ENCODE data around the gene TGFA.

The TGFA gene

DNA sequence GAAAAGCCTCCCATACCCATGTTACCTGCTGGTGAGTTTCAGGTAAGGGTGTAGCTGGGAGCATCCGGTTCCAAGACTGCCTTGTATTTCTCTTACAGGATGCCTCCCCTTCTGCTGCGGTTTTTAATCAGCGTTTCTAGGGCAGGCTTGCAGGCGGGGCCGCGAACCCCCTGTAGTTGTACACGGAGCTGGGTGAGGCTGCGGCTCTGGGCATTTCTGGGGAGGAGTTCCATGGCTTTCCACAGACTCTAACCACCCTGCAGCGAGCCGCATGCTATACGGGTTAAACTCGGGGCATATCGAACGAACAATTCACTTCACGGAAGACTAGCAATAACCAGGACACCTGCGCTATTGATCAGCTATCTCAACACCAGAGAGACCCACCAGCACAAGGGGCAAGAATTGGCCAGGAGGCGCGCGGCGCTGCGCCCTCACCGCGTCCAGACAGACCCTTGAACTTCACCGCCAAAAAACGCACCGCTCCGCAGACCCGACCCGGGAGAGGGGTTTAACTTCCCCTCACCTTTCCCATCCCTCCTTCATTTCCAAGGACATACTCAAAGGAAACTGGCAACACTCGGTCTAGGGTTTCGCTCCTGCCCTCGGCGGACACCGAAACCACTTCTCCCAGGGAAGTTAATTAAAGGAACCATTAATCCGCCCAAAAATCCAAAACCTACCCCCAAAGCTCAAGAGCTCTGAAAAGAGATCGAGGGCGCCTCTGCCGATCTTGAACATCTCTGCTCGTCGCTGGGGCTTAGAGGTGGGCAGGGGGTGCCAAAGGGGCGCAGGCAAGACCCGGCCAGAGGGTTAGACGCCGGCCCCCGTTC is 909 bp downstream of the TGFA start:
- DNase-seq (ENCODE audit: low read depth in 3 of 3), result no peak

DNA sequence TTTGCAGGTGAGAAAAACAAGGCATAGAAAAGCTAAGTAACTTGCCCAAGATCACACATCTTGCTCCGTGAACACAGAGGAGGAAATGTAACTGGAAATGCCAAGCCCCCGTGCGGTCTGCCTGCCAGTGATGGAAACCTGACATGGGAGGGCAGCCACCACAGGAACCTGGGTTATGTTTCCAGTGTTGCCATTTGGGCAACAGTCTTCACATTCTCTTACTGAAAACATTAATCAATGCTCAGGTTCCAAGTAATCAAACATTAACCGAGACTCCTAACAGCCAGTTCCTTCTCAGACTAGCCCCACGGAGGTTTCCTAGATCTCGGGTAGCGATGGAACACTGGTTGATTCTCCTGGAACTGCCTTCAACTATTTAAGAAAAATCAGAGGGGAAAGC is 2.5 kb downstream of the TGFA start:
- no peak for DNase-seq (ENCODE audit: low read depth in 3 of 3)

DNA sequence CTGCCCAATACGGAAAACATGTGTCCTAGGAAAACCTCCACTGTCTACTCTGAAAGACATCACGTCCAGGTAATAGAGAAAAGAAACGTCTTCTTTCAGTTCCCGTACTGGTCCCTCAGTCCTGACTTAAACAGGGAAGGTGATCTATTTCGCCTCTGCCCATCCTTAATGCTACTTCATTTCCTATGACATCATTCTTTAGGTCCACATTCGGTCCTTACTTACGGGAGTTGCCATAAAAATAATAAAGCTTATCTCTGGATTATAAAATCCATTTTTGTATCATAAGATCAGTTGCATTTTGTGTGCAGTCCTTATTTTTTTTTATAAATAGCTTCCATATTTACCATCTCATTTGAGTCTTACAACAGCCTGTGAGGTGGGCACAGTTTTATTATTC is 3.7 kb downstream of the TGFA start:
- DNase-seq (ENCODE audit: low read depth in 3 of 3), result no peak

DNA sequence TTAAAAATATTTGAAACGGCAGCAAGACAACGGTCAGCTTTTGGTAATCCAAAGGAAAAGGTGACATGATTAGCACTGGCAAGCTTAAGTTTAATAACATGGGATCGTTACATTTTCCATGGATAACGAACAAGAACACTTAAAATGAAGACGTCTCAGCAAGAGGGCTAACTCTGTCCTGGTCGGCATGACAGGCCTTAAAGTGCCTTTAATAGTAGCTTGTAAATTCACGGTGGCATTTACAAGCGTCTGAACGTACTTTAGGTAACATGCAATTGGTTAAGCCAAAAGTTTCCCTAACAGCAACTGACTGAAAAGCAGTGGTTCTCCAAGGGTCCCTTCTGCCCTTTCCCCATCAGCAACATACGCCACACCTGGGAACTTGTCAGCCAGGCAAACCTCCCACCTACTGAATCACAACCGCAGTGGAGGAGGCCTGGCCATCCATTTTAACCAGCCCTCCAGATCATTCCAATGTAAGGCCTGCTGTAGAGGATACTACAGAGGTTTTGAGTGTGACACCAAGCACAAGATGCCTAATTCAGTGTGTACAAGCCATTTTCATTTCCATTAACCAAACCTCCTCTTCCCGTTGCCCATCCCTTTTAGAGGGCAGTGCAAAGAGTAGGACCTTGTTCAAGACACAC is 4.4 kb downstream of the TGFA start:
- DNase-seq (ENCODE audit: low read depth in 3 of 3), result no peak

DNA sequence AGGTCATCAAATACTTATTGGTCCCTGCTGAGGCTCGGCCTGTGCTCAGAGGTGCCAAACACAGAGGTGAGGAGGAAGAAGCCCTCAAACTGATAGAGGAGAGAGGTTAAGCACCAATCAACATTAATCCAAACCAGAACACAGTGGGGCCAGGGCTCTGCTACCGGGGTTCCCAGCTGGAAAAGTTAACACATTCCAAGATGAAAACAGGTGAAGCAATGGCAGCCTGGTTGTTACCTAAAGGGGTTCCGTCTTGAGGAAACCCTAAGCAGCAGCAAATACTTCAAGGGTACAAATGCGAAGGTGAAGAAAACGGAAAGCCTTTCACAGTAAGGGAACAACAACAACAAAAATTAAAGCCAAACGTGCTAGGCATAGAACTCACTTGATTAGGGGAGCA is 5.4 kb downstream of the TGFA start:
- DNase-seq (ENCODE audit: low read depth in 3 of 3), result no peak

DNA sequence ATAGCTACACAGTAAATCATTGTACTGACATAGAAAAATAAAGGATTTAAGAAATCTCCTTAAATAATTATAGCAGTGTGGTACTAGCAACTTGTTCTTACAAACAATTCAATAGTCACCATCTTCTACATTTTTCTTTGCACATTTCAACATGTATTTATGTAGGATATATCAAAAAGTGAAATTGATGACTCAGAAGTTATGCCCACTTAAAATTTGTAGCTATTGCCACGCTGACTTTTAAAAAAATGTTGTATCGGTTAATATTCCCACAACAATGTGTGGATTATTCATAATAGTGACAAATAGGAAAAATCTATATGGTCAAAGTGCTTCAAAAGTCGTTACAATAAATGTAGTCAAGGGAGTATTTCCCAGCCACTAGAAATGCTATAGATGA is 6.7 kb downstream of the TGFA start:
- no peak for DNase-seq (ENCODE audit: low read depth in 3 of 3)

DNA sequence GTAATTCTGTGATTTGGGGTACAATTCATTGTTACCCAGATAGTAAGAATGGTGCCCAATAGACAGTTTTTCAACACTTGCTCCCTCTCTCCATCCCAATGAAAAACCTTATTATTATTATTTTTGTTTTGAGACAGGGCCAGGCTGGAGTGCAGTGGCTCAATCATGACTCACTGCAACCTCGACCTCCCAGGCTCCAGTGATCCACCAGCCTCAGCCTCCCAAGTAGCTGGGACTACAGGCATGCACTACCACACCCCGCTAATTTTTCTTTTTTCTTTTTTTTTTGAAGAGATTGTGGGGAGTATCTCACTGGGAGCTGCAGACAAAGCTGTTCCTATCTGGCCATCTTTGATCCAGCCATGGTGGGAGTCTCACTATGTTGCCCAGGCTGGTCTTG is 7.2 kb downstream of the TGFA start:
- no peak for DNase-seq (ENCODE audit: low read depth in 3 of 3)

DNA sequence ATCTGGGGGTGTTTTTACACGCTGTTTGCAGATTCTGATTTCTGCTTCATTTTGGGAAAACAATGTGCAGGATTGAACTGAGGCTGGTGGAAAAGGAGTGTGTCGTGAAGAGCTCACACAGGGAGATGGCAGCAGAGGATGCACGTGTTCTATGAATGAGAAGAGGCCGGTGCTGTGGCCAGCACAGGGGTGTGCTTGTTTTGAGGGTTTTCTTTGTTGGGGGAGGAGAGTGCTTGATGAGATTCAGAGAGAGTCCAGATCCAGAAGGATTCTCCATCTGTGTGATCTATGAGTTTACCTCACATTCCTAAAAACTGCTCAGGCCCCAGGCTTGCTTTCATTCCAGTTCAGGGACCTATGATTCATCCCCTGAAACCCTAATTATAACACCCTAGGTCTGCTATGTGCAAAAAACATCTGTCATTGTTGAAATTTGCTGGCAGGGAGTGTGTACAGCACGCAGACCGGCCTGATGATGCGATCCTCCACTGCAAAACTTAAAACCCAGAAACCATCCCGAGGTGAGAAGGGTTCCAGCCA is 12.1 kb downstream of the TGFA start:
- DNase-seq (ENCODE audit: low read depth in 3 of 3), result no peak

DNA sequence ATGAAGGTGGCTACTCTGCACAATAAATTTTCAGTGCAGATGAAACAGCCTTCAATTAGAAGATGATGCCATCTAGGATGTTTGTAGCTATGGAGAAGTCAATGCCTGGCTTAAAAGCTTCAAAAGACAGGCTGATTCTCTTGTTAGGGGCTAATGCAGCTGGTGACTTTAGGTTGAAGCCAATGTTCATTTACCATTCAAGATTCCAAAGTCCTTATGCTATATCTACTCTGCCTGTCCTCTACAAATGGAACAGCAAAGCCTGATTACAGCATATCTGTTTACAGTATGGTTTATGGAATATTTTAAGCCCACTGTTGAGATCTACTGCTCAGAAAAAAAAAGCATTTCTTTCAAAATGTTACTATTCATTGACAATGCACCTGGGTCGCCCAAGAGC is 15.8 kb downstream of the TGFA start:
- DNase-seq (ENCODE audit: low read depth in 3 of 3), result no peak

DNA sequence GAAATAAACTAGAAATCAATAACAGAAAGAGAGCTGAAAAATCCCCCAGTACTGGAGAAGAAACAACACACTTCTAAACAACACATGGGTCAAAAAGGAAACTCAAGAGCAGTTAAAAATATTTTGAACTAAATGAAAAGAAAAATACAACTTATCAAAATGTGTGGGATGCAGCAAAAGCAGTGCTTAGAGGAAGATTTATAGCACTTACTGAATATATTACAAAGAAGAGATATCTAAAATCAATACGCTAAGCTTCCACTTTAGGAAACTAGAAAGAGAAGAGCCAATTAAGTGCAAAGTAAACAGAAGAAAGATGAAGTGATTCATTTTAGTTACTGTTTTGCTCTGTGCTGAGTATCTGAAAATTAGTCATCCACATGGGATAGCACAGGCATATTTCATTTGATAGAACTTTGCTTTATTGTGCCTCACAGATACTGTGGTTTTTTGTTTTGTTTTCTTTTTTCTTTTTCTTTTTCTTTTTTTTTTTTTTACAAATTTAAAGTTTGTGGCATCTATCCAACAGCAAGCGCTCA is 17.0 kb downstream of the TGFA start:
- no peak for DNase-seq (ENCODE audit: low read depth in 3 of 3)

DNA sequence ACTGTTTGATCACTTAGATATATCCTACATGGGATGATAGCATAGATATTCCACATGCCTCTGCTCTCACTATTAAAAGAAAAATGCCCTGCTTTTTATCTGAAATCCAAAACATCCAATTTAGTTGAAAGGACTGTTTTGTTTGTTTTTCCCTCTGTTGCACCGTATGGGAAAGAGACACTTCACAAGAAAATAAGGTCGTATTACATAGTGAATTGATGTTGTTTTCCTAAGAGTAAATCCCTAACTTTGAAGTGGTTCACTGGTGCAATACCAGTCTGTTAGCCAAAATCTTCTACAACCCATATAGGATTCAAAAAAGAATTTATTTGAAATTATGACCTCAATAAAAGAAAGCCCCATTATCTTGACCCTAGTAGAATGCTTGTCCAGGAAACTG is 18.1 kb downstream of the TGFA start:
- DNase-seq (ENCODE audit: low read depth in 3 of 3), result no peak

DNA sequence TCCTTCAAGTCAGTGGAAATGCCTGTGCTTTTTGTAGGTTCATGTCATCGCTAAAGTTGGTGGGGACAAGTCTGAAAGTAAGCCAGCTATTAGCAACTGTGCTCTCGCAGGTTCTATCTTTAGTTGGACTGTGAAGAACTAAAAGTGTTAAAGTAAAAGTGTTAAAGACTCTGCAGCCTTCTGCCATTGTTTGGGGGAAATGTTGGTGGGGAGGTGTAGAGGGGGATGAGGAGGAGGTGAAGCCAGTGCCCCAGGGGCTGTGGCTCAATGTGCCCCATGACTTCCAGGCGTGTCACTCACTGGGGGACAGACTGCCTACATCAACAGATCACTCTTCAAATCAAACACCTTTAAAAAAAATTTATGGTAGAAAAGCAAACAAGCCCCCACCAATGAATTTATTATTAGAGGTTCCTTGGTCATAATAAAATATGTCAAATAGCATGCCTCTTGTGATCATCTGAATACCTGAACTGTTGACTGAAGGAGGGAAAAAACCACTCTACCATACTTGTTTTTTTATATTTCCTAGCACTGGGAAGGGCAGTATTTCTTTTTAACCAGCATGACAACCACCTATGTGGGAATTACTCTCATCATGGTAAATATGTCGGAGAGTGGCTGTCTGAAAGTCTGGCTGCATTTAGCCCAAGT is 19.3 kb downstream of the TGFA start:
- DNase-seq (ENCODE audit: low read depth in 3 of 3), result no peak

DNA sequence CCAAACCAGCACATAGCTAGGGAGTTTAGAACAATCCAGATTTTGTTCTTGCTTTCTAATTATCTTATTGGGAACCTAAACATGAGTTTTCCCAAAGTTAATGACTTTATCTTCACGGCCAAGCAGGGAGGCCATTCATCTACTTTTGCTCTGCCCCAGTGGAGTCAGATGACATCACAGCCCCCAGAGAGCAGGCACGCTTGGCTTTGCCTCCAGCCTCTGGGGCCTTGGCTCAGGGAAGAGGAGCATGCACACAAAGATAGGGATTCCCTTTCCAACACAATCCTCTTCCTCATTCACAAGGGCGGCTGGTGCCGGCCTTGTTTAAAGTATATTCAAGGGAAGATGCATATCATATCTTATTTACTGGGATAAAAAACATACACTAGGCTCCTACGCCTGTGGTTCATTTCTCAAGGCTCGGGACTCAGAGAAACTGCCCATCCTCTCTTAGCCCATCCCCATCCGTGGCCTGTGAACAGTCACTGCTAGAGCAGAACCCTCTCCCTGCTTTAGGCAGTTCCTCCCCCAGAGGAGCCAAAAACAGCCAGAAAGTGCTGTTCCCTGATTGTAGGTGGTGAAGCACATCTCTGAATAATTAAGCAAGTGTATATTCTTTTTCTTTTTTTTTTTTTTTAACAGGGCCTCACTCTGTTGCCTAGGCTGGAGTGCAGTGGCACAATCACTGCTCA is 21.2 kb downstream of the TGFA start:
- no peak for DNase-seq (ENCODE audit: low read depth in 3 of 3)

DNA sequence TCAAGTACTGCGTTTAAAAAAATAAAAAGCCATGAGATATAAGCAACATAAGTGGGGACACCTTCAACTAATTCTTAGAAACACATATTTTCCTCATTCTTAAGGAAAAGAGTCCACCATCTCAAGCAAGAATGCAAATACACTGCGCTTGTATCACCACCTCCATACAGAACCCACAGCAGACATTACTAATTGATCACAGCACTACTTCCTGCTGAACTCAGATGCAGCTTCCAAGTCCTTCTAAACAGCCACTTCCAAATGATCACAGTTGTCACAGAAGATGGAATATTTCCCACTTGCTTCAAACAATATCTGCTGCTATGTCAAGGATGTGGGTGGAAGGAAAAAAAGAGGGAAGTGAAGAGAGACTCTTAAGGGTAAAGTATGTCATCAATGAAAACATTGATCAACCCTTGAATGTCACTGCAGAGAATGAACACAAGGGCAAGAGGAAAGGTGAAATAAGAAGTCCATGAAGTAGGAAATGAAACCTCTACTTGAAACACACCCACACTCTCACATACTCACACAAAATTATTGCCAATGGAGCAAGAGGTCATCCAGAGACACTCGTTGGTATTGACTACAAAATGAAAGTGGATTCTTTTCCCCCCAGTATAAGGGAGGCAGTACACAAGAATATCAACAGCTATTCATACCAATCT is 22.1 kb downstream of the TGFA start:
- no peak for DNase-seq (ENCODE audit: low read depth in 3 of 3)

DNA sequence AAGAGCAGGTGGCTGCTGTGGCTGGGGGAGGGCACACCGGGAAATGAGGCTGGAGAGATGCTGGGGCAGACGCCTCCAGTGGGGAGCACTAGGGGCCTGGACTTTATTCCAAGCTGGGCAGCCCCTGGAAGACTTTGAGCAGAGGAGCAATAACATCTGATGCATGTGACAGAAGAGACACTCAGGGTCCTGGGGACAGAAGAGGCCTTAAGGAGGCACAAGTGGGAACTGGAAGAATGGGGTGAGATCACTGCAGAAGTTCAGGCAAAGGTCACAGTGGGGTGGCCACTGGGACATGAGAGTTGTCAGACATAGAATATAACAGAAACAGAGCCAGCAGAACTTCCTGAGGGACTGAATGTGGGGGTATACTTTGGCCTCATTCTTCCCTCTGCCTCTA is 24.0 kb downstream of the TGFA start:
- no peak for DNase-seq (ENCODE audit: low read depth in 3 of 3)

DNA sequence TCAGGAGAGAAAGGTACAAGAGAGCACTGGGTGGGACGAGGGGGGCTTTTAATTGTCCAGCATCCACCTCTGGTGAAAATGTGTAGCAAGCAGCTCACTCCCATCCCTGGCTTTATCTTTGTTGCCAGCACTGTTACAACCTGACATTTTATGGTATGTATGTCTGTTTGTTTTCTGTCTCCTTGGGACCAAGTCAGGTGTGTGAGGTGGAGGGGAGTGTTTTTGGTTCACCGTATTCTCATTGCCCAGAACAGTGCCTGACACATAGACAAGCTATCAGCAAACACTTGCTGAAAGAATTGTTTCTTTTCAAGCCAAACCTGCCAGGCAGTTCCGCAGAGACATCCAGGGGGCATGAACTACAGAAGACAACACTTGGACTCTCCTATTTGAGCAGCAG is 24.7 kb downstream of the TGFA start:
- no peak for DNase-seq (ENCODE audit: low read depth in 3 of 3)

DNA sequence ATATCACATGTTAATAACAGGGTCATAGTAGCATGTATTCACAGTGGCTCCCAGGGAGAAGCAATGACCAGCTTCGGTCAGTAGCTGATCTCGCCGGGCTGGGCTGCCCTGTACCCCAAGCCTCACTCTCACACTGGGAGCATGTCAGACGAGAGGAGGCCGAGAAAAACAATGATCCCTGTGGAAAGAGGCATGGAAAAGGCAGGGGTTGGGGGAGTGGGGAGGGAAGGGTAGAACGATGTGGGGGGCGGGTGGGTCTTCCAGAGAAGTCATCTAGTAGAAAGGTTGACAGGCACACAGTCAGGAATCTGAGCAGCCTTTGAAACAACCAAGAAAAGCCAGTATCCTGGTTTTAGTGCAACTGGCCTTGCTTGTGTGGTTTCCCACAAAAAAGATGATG is 25.4 kb downstream of the TGFA start:
- no peak for DNase-seq (ENCODE audit: low read depth in 3 of 3)

DNA sequence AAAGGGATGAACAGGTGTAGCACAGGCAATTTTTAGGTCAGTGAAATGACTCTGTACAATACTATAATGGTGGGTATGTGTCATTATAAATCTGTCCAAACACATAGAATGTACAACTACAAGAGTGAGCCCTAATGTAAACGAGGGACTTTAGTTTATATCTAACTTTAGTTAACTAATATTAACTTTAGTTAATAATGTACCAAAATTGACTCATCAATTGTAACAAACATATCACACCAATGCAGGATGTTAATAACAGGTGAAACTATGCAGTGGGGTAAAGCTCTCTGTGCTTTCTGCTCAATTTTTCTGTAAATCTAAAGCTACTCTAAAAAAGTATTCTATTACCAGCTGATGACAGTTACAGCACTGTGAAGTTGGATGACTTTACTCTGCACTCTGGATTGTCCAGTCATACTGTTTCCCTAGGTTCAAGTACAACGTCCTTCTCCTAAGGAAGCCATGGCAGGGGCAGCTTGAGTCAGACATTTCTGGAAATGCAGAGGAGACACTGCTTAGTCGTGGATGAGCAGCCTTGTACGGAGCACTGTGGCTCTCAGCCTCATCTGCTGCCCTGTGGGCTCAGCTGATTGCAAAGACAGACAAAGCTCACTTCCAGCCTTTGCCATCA is 26.1 kb downstream of the TGFA start:
- no peak for DNase-seq (ENCODE audit: low read depth in 3 of 3)

DNA sequence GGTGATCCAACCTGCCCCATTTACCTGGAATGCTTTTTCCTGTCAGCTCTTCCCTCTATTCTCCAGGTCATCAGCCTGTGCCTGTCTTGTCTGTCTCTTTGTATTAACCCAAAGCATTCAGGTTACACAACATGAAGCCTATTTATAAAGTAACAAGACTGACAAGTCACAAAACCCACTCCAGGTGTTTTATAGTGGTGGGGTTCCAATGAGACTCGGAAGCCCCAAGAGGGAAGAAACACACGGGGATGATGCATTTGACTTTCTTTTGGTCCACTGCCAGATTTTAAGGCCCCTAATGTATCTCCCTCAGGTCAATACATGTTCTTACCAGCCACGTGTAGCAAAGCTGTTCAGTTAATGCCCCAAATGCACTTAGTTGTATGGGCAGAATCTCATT is 27.5 kb downstream of the TGFA start:
- no peak for DNase-seq (ENCODE audit: low read depth in 3 of 3)

DNA sequence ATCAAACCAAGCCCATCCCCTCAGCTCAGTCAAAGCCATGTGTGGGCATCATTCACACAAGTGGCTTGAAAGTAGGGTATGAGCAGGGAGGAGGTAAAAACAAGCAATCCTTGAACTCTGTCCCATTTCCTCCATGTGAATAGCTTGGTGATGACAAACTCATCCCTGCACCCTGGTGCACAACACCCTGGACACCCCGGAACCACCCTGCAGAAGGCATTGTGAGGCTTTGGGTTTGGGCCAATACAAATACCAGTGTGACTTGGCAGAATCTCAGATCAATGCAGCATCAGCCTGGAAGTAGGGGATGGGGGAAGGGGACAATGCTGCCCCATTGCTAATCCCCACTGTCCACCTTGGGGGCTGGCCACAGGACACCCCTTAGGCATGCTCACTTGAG is 28.6 kb downstream of the TGFA start:
- no peak for DNase-seq (ENCODE audit: low read depth in 3 of 3)
